ENCODE data around the gene TLE5. TPM values are rescaled to one million over a fixed set of nuclear protein-coding genes. Genes with fewer than 3 reads are reported as not detected.

Gene TLE5
- total and polyA plus RNA-seq, 2 experiments from 2014 or later: 487 to 612 TPM

DNA sequence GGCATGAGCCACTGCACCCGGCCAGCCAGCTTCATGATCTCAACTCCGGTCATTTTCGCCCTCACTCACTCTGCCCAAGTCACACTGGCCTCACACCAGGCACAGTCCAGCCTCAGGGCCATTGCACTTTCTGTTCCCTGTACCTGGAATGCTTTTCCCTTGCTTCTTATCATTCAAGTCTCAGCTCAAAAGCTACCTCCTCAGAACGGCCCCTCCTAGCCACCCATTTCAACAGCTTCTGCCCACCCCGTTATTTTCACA, 30.8 kb downstream of the TLE5 start:
- H3K36me3 ChIP-seq: no peaks in the 10 kb centered on the region
- H3K4me1 ChIP-seq (ENCODE audit: low read depth): peaks cover 15% of the 10 kb centered on the region
- no peaks in the 10 kb centered on the region for H3K9me3 ChIP-seq (ENCODE audit: low read depth)
- TF ChIP-seq, protein P1, sequence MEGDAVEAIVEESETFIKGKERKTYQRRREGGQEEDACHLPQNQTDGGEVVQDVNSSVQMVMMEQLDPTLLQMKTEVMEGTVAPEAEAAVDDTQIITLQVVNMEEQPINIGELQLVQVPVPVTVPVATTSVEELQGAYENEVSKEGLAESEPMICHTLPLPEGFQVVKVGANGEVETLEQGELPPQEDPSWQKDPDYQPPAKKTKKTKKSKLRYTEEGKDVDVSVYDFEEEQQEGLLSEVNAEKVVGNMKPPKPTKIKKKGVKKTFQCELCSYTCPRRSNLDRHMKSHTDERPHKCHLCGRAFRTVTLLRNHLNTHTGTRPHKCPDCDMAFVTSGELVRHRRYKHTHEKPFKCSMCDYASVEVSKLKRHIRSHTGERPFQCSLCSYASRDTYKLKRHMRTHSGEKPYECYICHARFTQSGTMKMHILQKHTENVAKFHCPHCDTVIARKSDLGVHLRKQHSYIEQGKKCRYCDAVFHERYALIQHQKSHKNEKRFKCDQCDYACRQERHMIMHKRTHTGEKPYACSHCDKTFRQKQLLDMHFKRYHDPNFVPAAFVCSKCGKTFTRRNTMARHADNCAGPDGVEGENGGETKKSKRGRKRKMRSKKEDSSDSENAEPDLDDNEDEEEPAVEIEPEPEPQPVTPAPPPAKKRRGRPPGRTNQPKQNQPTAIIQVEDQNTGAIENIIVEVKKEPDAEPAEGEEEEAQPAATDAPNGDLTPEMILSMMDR (IDR thresholded peaks at IDR 0.05; ENCODE audit: low read depth, low read length): no peak
- peaks cover 7% of the 10 kb centered on the region for H3K27me3 ChIP-seq
- H3K27ac ChIP-seq: no peak overlapping the region
- DNase-seq (ENCODE audit: low read depth in 1 of 2, low spot score in 1 of 2): no peak
- H3K4me3 ChIP-seq: no peak overlapping the region

DNA sequence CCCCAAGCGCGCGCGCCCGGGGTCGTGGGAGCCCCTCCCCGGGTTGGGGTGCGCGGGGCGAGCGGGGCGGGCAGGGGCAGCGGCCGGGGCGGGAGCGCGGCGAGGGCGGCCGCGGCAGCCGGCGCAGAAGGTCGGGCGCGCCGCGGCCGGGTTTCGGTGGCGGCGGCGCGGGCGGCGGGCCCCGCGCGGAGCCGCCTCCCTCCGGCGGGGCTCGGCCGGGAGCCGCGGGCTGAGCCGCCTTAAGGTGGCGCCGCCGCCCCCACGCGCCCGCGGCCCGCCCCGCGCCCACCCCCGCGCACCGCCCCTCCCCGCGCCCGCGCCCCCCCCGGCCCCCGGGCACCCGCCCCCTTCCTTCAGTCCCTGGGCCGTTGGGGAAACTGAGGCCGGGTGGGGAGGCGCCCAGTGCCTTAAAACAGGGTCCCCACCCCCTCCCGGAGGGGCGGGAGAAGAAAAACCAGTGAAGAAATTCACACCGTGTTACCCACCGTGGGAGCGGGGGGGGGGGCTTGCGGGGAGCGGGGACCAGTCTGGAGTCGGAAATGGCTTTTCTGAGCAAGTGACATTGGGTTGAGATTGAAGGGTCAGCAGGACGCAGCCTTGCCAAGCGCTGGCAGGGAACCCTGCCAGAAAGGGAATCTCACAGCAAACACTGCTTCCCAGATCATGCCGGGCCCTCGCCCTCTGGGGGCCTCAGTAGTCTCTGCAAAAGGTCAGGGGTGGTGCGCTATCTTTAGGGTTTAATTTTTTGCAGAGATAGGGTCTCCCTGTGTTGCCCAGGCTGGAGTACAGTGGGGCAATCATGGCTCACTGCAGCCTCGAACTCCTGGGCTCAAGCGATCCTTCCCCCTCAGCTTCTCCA, 33.0 kb downstream of the TLE5 start, which contains the start of gene TLE2:
Gene TLE2, minus strand, starts transcription at position 216 of the 859 bp plus-strand sequence. CDS start 376 bp downstream, outside the sequence.
- DNase-seq (ENCODE audit: low read depth in 1 of 2, low spot score in 1 of 2): peak in 1 of 2 donors; percentile 39
- peaks cover 7% of the 10 kb centered on the region for H3K27me3 ChIP-seq

DNA sequence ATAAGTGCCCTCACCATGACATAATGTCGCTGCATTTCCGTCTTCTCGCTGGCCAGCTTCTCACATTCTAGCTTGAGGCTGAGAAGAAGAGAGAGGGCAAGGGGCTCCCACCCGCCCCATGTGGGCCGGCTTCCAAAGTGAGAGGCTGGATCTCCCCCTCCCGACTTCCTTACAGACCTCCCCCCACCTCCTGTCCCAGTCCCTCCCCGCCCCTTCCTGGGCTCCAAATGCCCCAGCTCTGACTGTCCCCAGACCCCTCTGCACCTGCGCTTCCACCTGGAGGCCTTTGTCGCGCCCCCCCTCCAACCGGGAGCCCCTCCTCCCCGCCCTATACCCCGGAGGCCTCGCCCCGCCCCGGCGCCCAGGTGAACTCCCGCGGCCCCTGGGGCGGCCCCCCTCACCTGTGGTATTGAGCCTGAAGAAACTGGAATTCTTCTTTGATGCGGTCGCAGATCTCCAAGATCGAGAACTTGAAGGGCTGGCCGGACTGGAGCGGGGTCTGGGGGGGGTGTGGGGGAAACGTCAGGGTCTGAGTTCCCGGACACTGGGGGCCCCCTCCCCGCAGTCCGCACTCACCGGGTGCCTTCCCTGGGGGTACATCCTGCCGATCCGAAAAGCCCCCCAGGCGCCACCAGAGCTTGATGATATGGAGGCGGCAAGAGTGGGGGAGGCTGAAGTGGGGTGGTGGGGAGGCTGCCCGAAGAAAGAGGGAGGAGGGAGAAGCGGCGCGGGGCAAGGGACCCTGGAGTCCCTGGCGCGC, 33.8 kb downstream of the TLE5 start:
- Histone ChIP-seq H3K27ac (no peak overlapping the region), H3K4me3 (peak overlapping the region; percentile 93), H3K4me1 (ENCODE audit: low read depth) (peaks cover 10% of the 10 kb centered on the region), H3K27me3 (peaks cover 7% of the 10 kb centered on the region), H3K36me3 (no peaks in the 10 kb centered on the region), H3K9me3 (ENCODE audit: low read depth) (no peaks in the 10 kb centered on the region)
- TF ChIP-seq, protein P1 (IDR thresholded peaks at IDR 0.05; ENCODE audit: low read depth, low read length): no peak
- DNase-seq (ENCODE audit: low read depth in 1 of 2, low spot score in 1 of 2): no peak

More for the DNA sequence above, 33.0 kb downstream of the TLE5 start, which contains the start of gene TLE2:
- H3K4me1 ChIP-seq (ENCODE audit: low read depth): peaks cover 15% of the 10 kb centered on the region
- H3K27ac ChIP-seq: no peak within 1 kb of the TSS
- H3K4me3 ChIP-seq: peak within 1 kb of the TSS; percentile 93
- no peaks in the 10 kb centered on the region for H3K9me3 ChIP-seq (ENCODE audit: low read depth)
- TF ChIP-seq, protein P1 (IDR thresholded peaks at IDR 0.05; ENCODE audit: low read depth, low read length): no peak
- H3K36me3 ChIP-seq: no peaks in the 10 kb centered on the region

DNA sequence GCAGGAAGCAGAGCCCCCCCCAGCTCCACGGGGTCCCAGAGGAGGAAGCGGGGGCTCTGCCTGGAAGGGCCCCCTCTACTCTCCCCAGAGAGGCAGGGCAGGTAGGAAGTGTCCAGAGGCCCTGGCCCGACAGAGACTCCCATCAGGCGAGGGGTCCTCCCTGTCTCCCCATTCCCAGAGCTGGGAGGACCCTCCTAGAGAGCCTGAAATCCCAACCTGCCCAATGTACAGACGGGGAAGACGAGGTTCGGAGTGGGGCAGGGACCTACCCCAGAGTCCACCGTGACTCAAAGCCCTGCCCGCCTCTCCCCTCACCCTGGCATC, 34.4 kb downstream of the TLE5 start:
- peaks cover 7% of the 10 kb centered on the region for H3K27me3 ChIP-seq
- no peak for DNase-seq (ENCODE audit: low read depth in 1 of 2, low spot score in 1 of 2)
- H3K4me1 ChIP-seq (ENCODE audit: low read depth): peaks cover 10% of the 10 kb centered on the region
- H3K36me3 ChIP-seq: no peaks in the 10 kb centered on the region
- H3K4me3 ChIP-seq: peak overlapping the region; percentile 93
- no peak overlapping the region for H3K27ac ChIP-seq
- H3K9me3 ChIP-seq (ENCODE audit: low read depth): no peaks in the 10 kb centered on the region
- TF ChIP-seq, protein P1 (IDR thresholded peaks at IDR 0.05; ENCODE audit: low read depth, low read length): no peak

DNA sequence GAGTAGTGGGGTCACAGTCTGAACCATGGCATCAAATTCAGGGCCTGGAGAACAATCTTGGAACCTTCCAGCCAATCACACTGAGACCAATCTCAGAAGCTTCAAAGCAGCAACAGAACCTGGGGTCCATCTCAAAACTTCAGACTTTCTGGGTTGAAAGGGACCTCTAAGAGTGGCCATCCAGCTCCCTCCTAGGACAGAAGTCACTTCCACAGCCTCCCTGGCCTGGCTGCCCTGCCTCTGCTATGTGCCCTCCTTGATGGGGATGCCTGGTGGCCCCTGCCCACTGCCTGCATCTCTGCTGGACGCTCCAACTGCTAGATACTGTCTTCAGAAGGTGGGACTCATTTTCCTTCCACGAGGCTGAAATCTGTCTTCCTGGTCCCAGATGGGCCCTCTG, 35.0 kb downstream of the TLE5 start:
- no peak overlapping the region for H3K4me3 ChIP-seq
- H3K4me1 ChIP-seq (ENCODE audit: low read depth): peaks cover 10% of the 10 kb centered on the region
- no peak for DNase-seq (ENCODE audit: low read depth in 1 of 2, low spot score in 1 of 2)
- peaks cover 7% of the 10 kb centered on the region for H3K27me3 ChIP-seq
- H3K9me3 ChIP-seq (ENCODE audit: low read depth): no peaks in the 10 kb centered on the region
- H3K27ac ChIP-seq: no peak overlapping the region
- TF ChIP-seq, protein P1 (IDR thresholded peaks at IDR 0.05; ENCODE audit: low read depth, low read length): no peak
- no peaks in the 10 kb centered on the region for H3K36me3 ChIP-seq
